ENCODE measurements around the gene TUBGCP3. TPM values are rescaled to one million over a fixed set of nuclear protein-coding genes. Genes with fewer than 3 reads are reported as not detected.
A peak's percentile ranks its signal among the peaks of the same experiment; 100 is the strongest.

TUBGCP3 gene
- total RNA-seq, 1 donor from 2014 or later, result 22.4 TPM

DNA sequence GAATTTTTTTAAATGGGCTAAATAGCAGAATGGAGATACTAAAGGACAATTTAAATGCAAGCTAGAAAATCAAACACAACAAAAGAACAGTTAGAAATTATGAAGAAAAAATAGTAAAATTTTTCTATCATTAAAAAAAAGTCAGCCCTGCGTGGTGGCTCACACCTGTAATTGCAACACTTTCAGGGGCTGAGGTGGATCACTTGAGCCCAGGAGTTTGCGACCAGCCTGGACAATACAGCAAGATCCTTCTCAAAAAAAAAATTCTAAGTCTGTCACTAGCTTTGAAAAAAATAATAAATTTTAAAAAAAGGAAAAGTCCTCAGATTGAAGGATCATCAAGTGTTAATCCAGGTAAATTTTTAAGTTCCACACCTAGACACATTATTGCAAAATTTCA, 7.7 kb downstream of the TUBGCP3 start:
- intact Hi-C loops (cut with DNase I), result loop anchor here (10.0 kb wide), 1 partner anchor 575 kb away; the partner anchor contains the start of gene PROZ
- Histone ChIP-seq H3K27me3 (no peaks in the 10 kb centered on the region), H3K9me3 (no peaks in the 10 kb centered on the region), H3K4me1 (peaks cover 0 to 4% of the 10 kb centered on the region in 2 donors), H3K36me3 (no peaks in the 10 kb centered on the region), H3K4me3 (no peak overlapping the region), H3K27ac (no peak overlapping the region)
- TF ChIP-seq, protein P1, sequence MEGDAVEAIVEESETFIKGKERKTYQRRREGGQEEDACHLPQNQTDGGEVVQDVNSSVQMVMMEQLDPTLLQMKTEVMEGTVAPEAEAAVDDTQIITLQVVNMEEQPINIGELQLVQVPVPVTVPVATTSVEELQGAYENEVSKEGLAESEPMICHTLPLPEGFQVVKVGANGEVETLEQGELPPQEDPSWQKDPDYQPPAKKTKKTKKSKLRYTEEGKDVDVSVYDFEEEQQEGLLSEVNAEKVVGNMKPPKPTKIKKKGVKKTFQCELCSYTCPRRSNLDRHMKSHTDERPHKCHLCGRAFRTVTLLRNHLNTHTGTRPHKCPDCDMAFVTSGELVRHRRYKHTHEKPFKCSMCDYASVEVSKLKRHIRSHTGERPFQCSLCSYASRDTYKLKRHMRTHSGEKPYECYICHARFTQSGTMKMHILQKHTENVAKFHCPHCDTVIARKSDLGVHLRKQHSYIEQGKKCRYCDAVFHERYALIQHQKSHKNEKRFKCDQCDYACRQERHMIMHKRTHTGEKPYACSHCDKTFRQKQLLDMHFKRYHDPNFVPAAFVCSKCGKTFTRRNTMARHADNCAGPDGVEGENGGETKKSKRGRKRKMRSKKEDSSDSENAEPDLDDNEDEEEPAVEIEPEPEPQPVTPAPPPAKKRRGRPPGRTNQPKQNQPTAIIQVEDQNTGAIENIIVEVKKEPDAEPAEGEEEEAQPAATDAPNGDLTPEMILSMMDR (IDR thresholded peaks at IDR 0.05), result no peak
- DNase-seq (ENCODE audit: low spot score in 2 of 2), result no peak

DNA sequence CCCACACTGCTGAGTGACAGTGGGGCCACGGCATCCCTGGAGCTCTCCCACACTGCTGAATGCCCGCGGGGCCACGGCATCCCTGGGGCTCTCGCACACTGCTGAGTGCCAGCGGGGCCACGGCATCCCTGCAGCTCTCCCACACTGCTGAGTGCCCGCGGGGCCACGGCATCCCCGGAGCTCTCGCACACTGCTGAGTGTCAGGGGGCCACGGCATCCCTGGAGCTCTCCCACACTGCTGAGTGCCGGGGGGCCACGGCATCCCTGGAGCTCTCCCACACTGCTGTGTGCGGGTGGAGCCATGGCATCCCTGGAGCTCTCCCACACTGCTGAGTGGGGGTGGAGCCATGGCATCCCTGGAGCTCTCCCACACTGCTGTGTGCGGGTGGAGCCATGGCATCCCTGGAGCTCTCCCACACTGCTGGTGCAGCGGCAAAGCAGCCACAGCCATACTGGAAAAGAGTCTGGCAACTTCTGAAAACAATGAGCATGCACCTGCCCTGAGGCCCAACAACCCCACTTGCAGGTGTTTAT, 8.6 kb downstream of the TUBGCP3 start:
- TF ChIP-seq, protein P1 (IDR thresholded peaks at IDR 0.05), result no peak
- Histone ChIP-seq H3K4me1 (peaks cover 0 to 10% of the 10 kb centered on the region in 2 donors), H3K4me3 (no peak overlapping the region), H3K9me3 (no peaks in the 10 kb centered on the region), H3K27ac (no peak overlapping the region), H3K36me3 (no peaks in the 10 kb centered on the region), H3K27me3 (no peaks in the 10 kb centered on the region)
- intact Hi-C loops (cut with DNase I), result no loop called here
- DNase-seq (ENCODE audit: low spot score in 2 of 2), result no peak

DNA sequence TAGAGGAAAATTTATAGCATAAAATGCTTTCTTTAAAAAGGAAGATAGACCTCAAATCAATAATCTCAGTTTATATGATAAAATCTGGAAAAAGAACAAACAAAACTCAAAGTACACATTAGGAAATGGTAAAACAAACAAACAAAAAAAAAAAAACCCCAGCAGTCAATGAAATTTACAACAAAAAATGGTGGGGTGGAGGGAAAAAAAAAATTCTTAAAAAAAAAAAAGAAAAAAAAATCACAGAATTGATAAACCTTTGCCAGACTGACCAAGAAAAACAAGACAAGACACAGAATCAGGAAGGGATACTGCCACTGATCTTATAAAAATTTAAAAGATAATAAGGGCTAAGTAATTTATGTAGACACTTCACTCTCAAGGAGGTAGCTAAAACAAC, 11.2 kb downstream of the TUBGCP3 start:
- no peaks in the 10 kb centered on the region for H3K36me3 ChIP-seq
- H3K27me3 ChIP-seq, result no peaks in the 10 kb centered on the region
- no peak for DNase-seq (ENCODE audit: low spot score in 2 of 2)
- no peak overlapping the region for H3K27ac ChIP-seq
- intact Hi-C loops (cut with DNase I), result no loop called here
- no peaks in the 10 kb centered on the region for H3K9me3 ChIP-seq
- TF ChIP-seq, protein P1 (IDR thresholded peaks at IDR 0.05), result no peak
- H3K4me1 ChIP-seq, result peaks cover 0 to 10% of the 10 kb centered on the region in 2 donors
- H3K4me3 ChIP-seq, result no peak overlapping the region

DNA sequence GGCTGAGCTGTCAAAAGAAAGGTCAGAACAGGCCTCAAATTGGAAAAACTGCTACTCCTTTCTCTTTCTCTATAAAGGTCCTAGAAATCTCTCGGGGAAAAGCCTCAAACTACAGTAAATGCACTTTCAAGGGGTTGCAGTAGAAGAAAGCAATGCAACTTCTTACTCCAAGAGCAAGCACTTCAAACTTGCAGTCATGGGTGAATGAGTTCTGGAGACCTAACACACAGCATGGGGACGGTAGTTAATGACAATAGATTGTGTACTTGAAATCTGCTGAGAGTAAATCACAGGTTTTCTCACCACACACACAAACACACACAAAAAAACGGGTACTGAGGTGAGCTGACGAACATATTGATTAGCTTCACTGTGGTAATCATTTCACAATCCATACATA, 11.8 kb downstream of the TUBGCP3 start:
- TF ChIP-seq, protein P1 (IDR thresholded peaks at IDR 0.05), result no peak

DNA sequence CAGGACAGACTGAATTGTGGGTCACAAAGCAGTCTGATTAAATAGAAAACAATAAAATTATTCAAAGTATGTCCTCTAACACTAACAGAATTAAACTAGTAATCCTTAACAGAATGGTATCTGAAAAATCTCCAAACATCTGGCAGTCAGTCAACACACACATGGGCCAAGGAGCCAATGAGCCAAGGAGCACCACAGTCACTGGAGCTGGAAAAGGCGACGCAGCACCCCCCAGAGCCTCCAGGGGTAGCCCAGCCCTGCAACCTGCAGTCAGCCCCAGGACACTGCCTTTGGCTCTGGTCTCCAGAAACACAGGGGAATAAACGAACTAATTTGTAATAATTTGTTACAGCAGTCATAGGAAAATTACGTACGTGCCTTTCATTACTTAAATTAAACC, 12.3 kb downstream of the TUBGCP3 start:
- Histone ChIP-seq H3K4me3 (no peak overlapping the region), H3K36me3 (no peaks in the 10 kb centered on the region), H3K9me3 (no peaks in the 10 kb centered on the region), H3K27ac (peak overlapping the region in 1 of 2 donors; percentile 15), H3K27me3 (no peaks in the 10 kb centered on the region), H3K4me1 (peaks cover 0 to 10% of the 10 kb centered on the region in 2 donors)
- intact Hi-C loops (cut with DNase I), result no loop called here
- TF ChIP-seq, protein P1 (IDR thresholded peaks at IDR 0.05), result no peak
- no peak for DNase-seq (ENCODE audit: low spot score in 2 of 2)

More for the DNA sequence above, 11.8 kb downstream of the TUBGCP3 start:
- DNase-seq (ENCODE audit: low spot score in 2 of 2), result no peak
- no peaks in the 10 kb centered on the region for H3K9me3 ChIP-seq
- H3K4me3 ChIP-seq, result no peak overlapping the region
- H3K36me3 ChIP-seq, result no peaks in the 10 kb centered on the region
- intact Hi-C loops (cut with DNase I), result no loop called here
- no peak overlapping the region for H3K27ac ChIP-seq
- H3K27me3 ChIP-seq, result no peaks in the 10 kb centered on the region
- peaks cover 0 to 10% of the 10 kb centered on the region in 2 donors for H3K4me1 ChIP-seq

All from ascending aorta (tissue), 2 donors.